HG03064 (cell line): ENCODE results near the gene RHEX.

Source experiments
- ATAC-seq: cut with Tn5 transposase; IDR thresholded peaks from one replicate; pipeline ENCODE4 v1.9.1; 2021; ENCODE audit warnings: low read depth; ENCODE audit not compliant: unreplicated experiment

Gene RHEX

DNA sequence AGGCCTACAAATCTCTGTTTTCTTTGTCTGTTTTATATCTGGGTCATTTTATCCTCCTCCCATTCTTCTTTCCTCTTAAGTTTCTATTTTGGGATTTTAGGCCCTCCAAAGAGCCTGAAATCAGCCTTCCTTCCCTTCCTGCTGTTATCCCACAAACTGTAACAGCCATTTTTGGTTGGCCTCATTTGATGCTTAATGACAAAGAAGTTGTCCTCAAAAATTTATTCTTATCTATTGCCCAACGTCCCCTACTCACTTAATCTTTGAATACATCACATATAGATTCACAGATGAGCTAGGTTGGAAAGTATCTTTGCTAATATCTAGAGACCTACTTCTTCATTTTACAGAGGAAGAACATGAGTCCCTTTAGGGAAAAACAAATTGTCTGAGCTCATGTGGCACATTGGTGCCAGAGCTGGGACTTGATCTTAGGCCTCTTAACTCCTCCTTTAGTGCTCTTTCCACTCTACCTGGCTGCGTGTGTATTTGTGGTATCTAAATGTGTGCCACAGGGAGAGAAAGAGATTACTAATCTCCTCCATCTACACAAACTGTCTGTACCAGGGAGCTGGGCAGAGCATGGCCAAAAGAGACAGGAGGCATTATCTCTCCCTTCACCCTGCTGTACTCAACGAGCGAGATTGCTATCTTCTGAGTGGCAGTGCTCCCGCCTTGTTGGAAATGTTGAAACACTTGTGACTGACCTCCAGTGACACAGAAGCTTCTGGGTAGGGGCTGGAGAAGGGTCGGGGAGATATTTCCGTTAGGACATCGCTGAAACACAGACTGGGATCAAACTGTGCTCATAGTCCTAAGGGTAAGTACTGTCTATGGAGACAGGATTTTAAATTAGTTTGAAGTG, 30.1 kb downstream of the RHEX start:
- no peak for ATAC-seq

DNA sequence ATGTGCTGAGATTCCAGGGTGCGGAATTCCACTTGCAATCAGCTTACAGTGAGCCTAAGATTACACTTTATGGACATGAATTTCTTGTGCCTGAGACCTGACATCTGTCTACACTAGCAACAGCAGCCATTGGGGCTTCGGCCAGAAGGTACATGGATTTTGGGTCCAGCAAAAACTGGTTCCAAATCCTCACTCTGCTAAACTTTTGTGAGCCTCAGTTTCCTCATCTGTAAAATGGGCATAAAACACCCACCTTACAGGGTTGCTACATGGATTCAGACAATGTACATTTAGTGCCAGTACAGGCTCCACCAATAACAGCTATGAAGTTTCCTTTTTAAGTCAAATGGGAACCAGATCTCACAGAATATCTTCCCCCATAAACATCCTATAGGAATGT, 30.8 kb downstream of the RHEX start:
- no peak for ATAC-seq

DNA sequence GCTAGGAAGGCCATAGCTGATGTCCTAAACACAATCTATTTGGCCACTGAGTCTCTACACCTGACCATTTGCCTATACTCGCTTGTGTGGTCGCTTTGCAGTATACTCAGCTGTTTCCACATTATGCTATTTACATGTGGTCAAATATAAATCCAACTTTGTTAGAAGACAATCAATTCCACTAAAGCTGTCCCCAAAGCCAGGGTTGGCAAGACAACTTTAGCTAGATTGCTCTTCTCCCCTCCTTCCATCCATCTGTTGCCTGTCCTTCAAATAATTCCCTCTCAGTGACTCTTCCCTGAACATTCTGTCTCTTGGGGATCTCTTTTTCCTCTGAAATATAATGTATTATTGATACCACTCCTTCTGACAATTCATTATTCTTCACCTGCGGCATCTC, 34.1 kb downstream of the RHEX start:
- no peak for ATAC-seq

DNA sequence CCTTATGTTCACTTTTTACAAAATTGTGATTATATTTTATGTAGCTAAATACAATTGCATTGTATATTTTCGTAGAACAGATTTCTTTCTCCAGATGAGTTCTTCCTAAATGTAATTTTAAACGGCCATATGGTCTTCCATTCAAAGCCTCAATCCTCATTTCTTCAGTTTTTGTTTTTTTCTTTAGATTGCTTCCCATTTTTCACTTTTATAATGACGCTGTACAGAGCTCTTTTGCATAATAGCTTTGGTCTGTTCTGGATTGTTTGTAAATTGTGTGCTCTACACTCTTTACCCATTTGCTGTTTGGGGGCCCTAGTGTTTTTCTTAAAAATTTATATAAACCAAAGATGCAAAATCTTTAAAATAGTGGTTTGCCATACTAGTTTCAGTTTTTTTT, 36.4 kb downstream of the RHEX start:
- ATAC-seq, result no peak

GRCh38 chr1:206094024-206094423, 41.1 kb downstream of the RHEX start:
- no peak for ATAC-seq

- ATAC-seq, result no peak
Observed at GRCh38 chr1:206097381-206097780, 44.4 kb downstream of the RHEX start.

DNA sequence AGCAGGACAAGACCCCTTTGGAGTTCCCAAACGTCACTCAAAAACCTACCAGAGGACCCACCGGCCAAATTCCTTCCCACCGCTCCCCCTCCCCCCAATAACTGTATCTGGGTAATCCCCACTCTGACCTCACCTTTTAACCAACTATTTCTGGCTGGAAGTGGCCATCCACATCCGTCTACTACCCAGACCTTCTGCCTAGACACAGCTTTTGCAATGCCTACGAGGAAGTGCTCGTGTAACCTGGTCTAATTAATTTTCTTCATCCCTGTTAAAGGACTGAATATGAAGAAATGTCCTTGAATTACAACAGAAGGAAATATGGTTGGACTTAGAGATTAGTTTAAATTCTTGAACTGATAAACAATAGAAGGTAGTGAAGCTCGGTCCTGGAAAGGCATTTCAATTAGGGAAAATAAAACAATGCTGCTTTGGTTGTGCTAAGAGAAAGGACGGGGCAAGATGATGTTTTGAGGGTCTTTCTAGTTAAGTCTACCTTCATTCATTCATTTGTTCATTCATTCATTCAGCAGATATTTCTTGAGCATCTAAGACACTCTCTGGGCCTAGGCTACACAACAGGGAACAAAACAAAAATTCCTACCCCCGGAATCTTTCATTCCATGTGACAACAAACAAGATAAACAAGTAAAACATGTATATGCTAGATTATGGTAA, 45.4 kb downstream of the RHEX start:
- ATAC-seq, result no peak

- no peak for ATAC-seq
Observed at GRCh38 chr1:206100226-206100815, 47.3 kb downstream of the RHEX start.

- no peak for ATAC-seq
Observed at GRCh38 chr1:206101351-206102045, 48.5 kb downstream of the RHEX start.

- no peak for ATAC-seq
Observed at GRCh38 chr1:206102292-206102936, 49.4 kb downstream of the RHEX start.

GRCh38 chr1:206103979-206104378, 51.0 kb downstream of the RHEX start:
- ATAC-seq, result no peak

DNA sequence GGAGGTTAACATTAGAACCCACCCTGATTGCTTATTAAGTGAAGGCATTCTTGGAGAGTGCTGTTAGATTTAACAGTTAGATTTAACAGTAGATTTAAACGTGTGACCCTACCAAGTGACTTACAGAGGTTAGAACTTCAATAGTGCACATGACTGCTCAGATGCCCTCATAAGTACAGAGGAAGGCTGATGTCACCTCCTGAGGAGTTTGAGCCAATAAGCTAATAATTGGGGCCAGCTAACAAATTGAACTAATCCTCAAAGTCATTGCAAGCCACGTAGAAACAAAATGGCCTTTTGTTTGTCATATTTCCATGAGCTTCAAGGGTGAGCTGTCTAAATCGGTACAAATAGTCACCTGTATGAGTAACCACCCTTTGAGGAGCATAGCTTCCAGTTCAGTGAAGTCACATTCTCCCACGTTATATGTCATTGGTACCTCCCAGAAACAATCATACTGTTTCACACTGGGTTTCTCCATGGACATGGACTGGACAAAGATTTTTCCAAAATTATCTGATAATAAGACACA, 52.6 kb downstream of the RHEX start:
- no peak for ATAC-seq

DNA sequence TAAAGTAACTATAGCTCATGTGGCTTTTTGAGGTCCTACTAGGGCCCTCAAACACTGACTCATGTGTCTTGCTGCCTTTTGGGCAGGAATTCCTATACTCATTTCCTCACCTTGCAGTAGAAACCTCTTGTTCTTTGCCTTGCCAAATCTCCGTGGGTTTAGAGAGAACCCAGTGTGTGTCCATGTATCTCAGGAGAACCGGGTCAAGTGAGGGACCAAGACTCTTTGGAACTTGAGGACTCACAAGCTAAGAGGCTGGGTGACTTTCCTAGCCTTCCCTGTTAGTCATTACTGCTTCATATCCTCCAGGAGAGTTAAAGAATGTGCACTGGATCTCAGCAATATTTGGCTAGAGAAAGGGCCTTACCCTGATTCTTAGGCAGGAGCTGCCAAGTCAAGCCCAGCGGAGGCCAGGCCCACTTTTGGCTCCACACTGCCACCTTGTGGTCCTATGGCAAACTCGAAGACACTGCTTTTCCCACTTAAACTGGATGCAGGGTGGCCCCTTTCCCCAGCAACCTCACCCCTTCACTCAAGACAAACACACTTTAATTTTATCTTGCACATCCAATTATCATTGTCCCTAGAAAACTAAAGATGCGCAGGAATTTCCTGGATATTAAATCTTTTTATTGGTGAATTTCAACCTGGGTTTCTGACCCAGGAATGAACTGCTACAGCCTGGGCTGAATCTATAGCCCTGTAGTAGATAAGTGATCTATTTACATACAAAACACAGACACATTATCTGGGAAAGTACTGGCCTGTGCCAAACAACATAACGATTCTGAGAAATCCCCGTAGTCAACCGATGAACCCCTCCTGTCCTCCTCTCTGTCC, 53.6 kb downstream of the RHEX start:
- peak; percentile 65 for ATAC-seq

DNA sequence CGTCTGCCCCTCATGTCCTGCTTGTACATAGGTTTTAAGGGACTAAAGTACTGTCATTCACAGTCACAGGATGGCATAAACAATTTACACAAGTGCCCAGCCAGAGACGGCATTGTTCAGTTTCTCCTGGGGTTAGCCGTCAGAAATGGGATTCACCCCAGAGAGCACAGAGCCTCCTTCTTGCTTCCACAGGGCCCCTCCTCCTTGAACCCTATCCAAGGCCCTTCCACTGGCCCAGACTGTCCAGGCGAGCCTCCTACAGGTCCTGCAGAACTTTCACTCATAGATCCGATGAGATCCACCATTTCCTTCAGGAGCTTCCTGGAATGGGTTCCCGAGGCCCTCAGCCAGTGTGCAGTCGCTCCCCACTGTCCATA, 54.2 kb downstream of the RHEX start:
- no peak for ATAC-seq

DNA sequence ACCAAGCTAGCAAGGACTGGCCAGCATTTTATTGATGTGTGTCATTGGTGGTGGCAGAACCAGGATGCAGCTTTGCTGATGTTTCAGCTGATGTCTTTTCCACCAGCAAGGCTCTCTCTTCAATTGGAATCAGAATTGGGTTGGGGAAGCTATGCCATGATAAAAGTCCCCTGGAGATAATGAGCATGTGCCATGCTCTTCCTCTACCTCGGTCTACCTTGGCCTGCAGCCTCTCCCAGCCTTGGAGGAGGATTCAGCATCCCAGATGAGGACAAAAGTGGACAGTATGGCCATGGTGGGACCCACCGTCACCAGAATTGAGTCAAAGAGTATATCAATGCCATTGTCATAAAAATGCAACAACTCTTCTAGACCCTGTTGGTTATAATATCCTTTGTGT, 55.7 kb downstream of the RHEX start:
- ATAC-seq, result no peak

GRCh38 chr1:206109718-206110117, 56.7 kb downstream of the RHEX start:
- no peak for ATAC-seq

GRCh38 chr1:206110161-206110560, 57.2 kb downstream of the RHEX start:
- no peak for ATAC-seq

- no peak for ATAC-seq
Observed at GRCh38 chr1:206110820-206111219, 57.8 kb downstream of the RHEX start.

- no peak for ATAC-seq
Observed at GRCh38 chr1:206111271-206111927, 58.4 kb downstream of the RHEX start.
